SK-N-SH (cell line): Measurements from ENCODE around the gene STK26. TPM values are rescaled to one million over a fixed set of nuclear protein-coding genes. Genes with fewer than 3 reads are reported as not detected.

Experiments used
- CTCF ChIA-PET: fragments of 300-600, 350-600 bp; formaldehyde crosslinking; extraction: SDS; loops from one replicate; lab custom pipeline; 2021; lab: Yijun Ruan, JAX
- POLR2A ChIA-PET: fragments of 350-600 bp; sonication (Branson Sonifier 250); formaldehyde crosslinking; extraction: SDS; loops from one replicate; lab custom pipeline; 2020; ENCODE audit warnings: antibody characterized with exemption, inconsistent platforms; lab: Yijun Ruan, JAX
- DNase-seq: peaks from one replicate; pipeline ENCODE4 v3.0.0; 2012
- H2AFZ ChIP-seq: fragments of 200-600 bp; sonication (generic); 2 replicates; pipeline ENCODE4 v1.8.1; 2016; ENCODE audit warnings: antibody characterized with exemption, mild to moderate bottlenecking, low read depth
- H3F3A ChIP-seq: fragments of 200-600 bp; sonication (generic); replicated peaks from 2 replicates; pipeline ENCODE3; 2016; ENCODE audit warnings: antibody characterized with exemption, mild to moderate bottlenecking; ENCODE audit not compliant: insufficient read depth
- H3K27ac ChIP-seq, 2 experiments: fragments of 200-500 bp in 1 of 2; fragments of 200-600 bp in 1 of 2; sonication (Bioruptor generic) in 1 of 2; sonication (generic), shearing (Covaris generic) in 1 of 2; 2 replicates each; pipeline versions ENCODE4 v1.5.1 to v1.6.1; 2014 to 2016; ENCODE audit warnings: low read depth in 2 of 2, inconsistent platforms in 1 of 2, low read length in 1 of 2, mild to moderate bottlenecking in 1 of 2, mixed read lengths in 1 of 2
- H3K27me3 ChIP-seq: fragments of 200-600 bp; sonication (generic), shearing (Covaris generic); 2 replicates; pipeline ENCODE4 v1.6.1; 2016; ENCODE audit warnings: mixed run types; ENCODE audit not compliant: insufficient read depth
- H3K36me3 ChIP-seq, 2 experiments: fragments of 200-500 bp in 1 of 2; fragments of 200-600 bp in 1 of 2; sonication (Bioruptor generic) in 1 of 2; sonication (generic) in 1 of 2; replicated peaks in 1 of 2; 2 replicates each; pipeline versions ENCODE3 to v1.5.1; 2014 to 2016; ENCODE audit warnings: low read length in 1 of 2, mild to moderate bottlenecking in 1 of 2; ENCODE audit not compliant: insufficient read depth in 2 of 2, control insufficient read depth in 1 of 2
- H3K4me1 ChIP-seq, 2 experiments: fragments of 200-500 bp in 1 of 2; fragments of 200-600 bp in 1 of 2; sonication (Bioruptor generic) in 1 of 2; sonication (generic), shearing (Covaris generic) in 1 of 2; 2 replicates each; pipeline versions ENCODE4 v1.5.1 to v1.6.1; 2014 to 2016; ENCODE audit warnings: low read depth in 1 of 2, low read length in 1 of 2, mixed run types in 1 of 2; ENCODE audit not compliant: insufficient read depth in 2 of 2, control insufficient read depth in 1 of 2
- H3K4me2 ChIP-seq: fragments of 200-600 bp; sonication (generic), shearing (Covaris generic); 2 replicates; pipeline ENCODE4 v1.6.1; 2017; ENCODE audit warnings: mixed run types
- H3K4me3 ChIP-seq, 2 experiments: fragments of 200-500 bp in 1 of 2; fragments of 200-600 bp in 1 of 2; sonication (Bioruptor generic) in 1 of 2; sonication (generic), shearing (Covaris generic) in 1 of 2; 2 replicates each; pipeline versions ENCODE4 v1.5.1 to v1.8.1; 2014 to 2016; ENCODE audit warnings: low read depth in 2 of 2, inconsistent platforms in 1 of 2, low read length in 1 of 2, mild to moderate bottlenecking in 1 of 2, mixed read lengths in 1 of 2, moderate library complexity in 1 of 2
- H3K79me2 ChIP-seq: fragments of 200-600 bp; sonication (generic); 2 replicates; pipeline ENCODE4 v1.8.1; 2017; ENCODE audit warnings: mild to moderate bottlenecking; ENCODE audit not compliant: insufficient read depth
- H3K9ac ChIP-seq: fragments of 200-600 bp; sonication (generic); 2 replicates; pipeline ENCODE4 v1.6.1; 2017; ENCODE audit warnings: mixed run types
- H3K9me2 ChIP-seq: fragments of 200-600 bp; sonication (generic); 2 replicates; pipeline ENCODE4 v1.6.1; 2017; ENCODE audit warnings: mixed run types
- H3K9me3 ChIP-seq: fragments of 200-600 bp; sonication (generic); 2 replicates; pipeline ENCODE4 v1.6.1; 2017; ENCODE audit warnings: mixed run types, mild to moderate bottlenecking, moderate library complexity
- H4K20me1 ChIP-seq: fragments of 200-600 bp; sonication (generic); 2 replicates; pipeline ENCODE4 v1.6.1; 2017; ENCODE audit warnings: mild to moderate bottlenecking, mixed run types; ENCODE audit not compliant: insufficient read depth
- EZH2phosphoT487 ChIP-seq: fragments of 200-600 bp; sonication (generic); IDR thresholded peaks from 2 replicates; pipeline ENCODE4 v1.6.1; 2017; ENCODE audit warnings: low read depth, mixed run types, mild to moderate bottlenecking, antibody characterized with exemption, moderate library complexity, borderline replicate concordance
- FOSL2 ChIP-seq: IDR thresholded peaks from 2 replicates; pipeline ENCODE4 v1.4.0; 2012; ENCODE audit warnings: low read depth, mild to moderate bottlenecking, moderate library complexity, borderline replicate concordance
- FOXJ3 ChIP-seq: sonication (generic); formaldehyde crosslinking; IDR thresholded peaks from 2 replicates; pipeline ENCODE4 v1.5.1; 2020; ENCODE audit warnings: mild to moderate bottlenecking, missing genetic modification reagents
- GATA2 ChIP-seq: sonication (generic); formaldehyde crosslinking; IDR thresholded peaks from 2 replicates; pipeline ENCODE4 v1.5.0; 2020; ENCODE audit warnings: mild to moderate bottlenecking, missing genetic modification reagents
- MEF2A ChIP-seq: IDR thresholded peaks from 2 replicates; pipeline ENCODE4 v1.4.0; 2012; ENCODE audit warnings: low read depth, borderline replicate concordance
- PBX3 ChIP-seq: IDR thresholded peaks from 2 replicates; pipeline ENCODE4; 2012
- POLR2AphosphoS5 ChIP-seq: IDR thresholded peaks from 2 replicates; pipeline ENCODE4 v1.6.1; 2012; ENCODE audit warnings: low read depth, low read length
- RCOR1 ChIP-seq: fragments of 150-350 bp; IDR thresholded peaks from 2 replicates; pipeline ENCODE4 v1.6.1; 2017; ENCODE audit warnings: antibody characterized with exemption, low read length
- SIN3A ChIP-seq: IDR thresholded peaks from 2 replicates; pipeline ENCODE4 v1.6.1; 2012; ENCODE audit warnings: low read depth, mild to moderate bottlenecking, low read length, moderate library complexity, borderline replicate concordance
- TEAD4 ChIP-seq: IDR thresholded peaks from 2 replicates; pipeline ENCODE4 v1.4.0; 2012; ENCODE audit warnings: mild to moderate bottlenecking, borderline replicate concordance; ENCODE audit not compliant: insufficient read depth
- WGBS: methylation state at CpG from one replicate; pipeline ENCODE4 v1.1.6; 2017; ENCODE audit warnings: low lambda C conversion rate; 5-methylcytosine and 5-hydroxymethylcytosine counted together
- polyA plus RNA-seq, 3 experiments: library from polyadenylated mRNA; depleted of rRNA; stranded (reverse); fragments of >200 nt; gene quantifications; 2 replicates each; pipeline ENCODE4 v1.2.3, GENCODE V29; 2012

The STK26 gene
- polyA plus RNA-seq, 1 of the 3 experiments (the other 2 are of a cell fraction) = 3.5 TPM

GRCh38 chrX:132088864-132089263 is 65.8 kb downstream of the STK26 start:
- POLR2A ChIA-PET = no interaction called here
- peaks cover 2 to 14% of the 10 kb centered on the region in 2 experiments; a peak in 1 of 4 replicates for H3K4me1 ChIP-seq
- CTCF ChIA-PET = interaction anchor here (5.0 kb wide), 1 partner anchor 131 kb away, joined by 66 read pairs; the partner anchor contains the start of gene RAP2C
- H3K27me3 ChIP-seq = no peaks in the 10 kb centered on the region; the same call in 1 of the 2 replicates
- no peak overlapping the region for H3K4me3 ChIP-seq
- no peaks in the 10 kb centered on the region for H3K9me3 ChIP-seq
- peaks cover 9% of the 10 kb centered on the region for H3F3A ChIP-seq
- no peaks in the 10 kb centered on the region for H3K79me2 ChIP-seq
- H2AFZ ChIP-seq = no peak overlapping the region
- H3K9ac ChIP-seq = no peak overlapping the region
- no peaks in the 10 kb centered on the region for H3K36me3 ChIP-seq
- no peak for DNase-seq
- H3K27ac ChIP-seq = no peak overlapping the region
- no peaks in the 10 kb centered on the region for H4K20me1 ChIP-seq
- H3K9me2 ChIP-seq = no peaks in the 10 kb centered on the region
- TF ChIP-seq GATA2 (CRISPR knock-in tag) (no peak), RCOR1 (no peak), POLR2AphosphoS5 (no peak), SIN3A (no peak), PBX3 (no peak), FOSL2 (no peak), TEAD4 (no peak)
- no peak overlapping the region for H3K4me2 ChIP-seq

- TF ChIP-seq EZH2phosphoT487 = no peak
- TF ChIP-seq MEF2A = no peak
- TF ChIP-seq FOXJ3 = no peak
- H3K4me1 ChIP-seq = peaks cover 2 to 18% of the 10 kb centered on the region in 2 experiments; a peak in 1 of 4 replicates
- 52% methylated on average over 8 of the region's 8 CpGs for WGBS
- H3K79me2 ChIP-seq = no peaks in the 10 kb centered on the region
- no peaks in the 10 kb centered on the region for H4K20me1 ChIP-seq
- POLR2A ChIA-PET = no interaction called here
- H3K4me2 ChIP-seq = no peak overlapping the region
- no peak for DNase-seq
- H3K27me3 ChIP-seq = no peaks in the 10 kb centered on the region; the same call in 1 of the 2 replicates
- no peak overlapping the region for H3K9ac ChIP-seq
- H3K27ac ChIP-seq = no peak overlapping the region
- no peaks in the 10 kb centered on the region for H3K36me3 ChIP-seq
- H3K9me2 ChIP-seq = no peaks in the 10 kb centered on the region
- H3K9me3 ChIP-seq = no peaks in the 10 kb centered on the region
- no peak overlapping the region for H3K4me3 ChIP-seq
- no peak overlapping the region for H2AFZ ChIP-seq
- peaks cover 9% of the 10 kb centered on the region for H3F3A ChIP-seq
- CTCF ChIA-PET = interaction anchor here (1.6 to 5.0 kb wide), 3 partner anchors 13 to 522 kb away, joined by 5 to 66 read pairs (median 8); partner anchors contain the start of gene RAP2C
These were observed 67.5 kb downstream of the STK26 start for GRCh38 chrX:132090403-132091159.
